ENCODE measurements around the gene CAPN3. TPM values are rescaled to one million over a fixed set of nuclear protein-coding genes. Genes with fewer than 3 reads are reported as not detected.

Gene CAPN3
- total and polyA plus RNA-seq, 2 experiments from 2014 or later, result 0.84 to 1.1 TPM

GRCh38 chr15:42384597-42384996 lies 25.3 kb downstream of the CAPN3 start:
- Histone ChIP-seq H3K4me1 (ENCODE audit: insufficient read depth) (peaks cover 15% of the 10 kb centered on the region), H3K27ac (ENCODE audit: low read depth) (no peak overlapping the region), H3K4me3 (no peak overlapping the region), H4K20me1 (replicated peaks; ENCODE audit: insufficient read depth) (no peaks in the 10 kb centered on the region), H3F3A (replicated peaks; ENCODE audit: low read depth) (no peaks in the 10 kb centered on the region), H3K4me2 (peak overlapping the region; percentile 50), H3K36me3 (ENCODE audit: insufficient read depth) (no peaks in the 10 kb centered on the region), H3K79me2 (replicated peaks; ENCODE audit: insufficient read depth) (no peaks in the 10 kb centered on the region), H3K9me2 (ENCODE audit: insufficient read depth) (peaks cover 7% of the 10 kb centered on the region; the same call in 1 of the 2 replicates), H2AFZ (0 out of 2 replicates have a peak overlapping the region, but pooled peaks have one; percentile 44), H3K27me3 (ENCODE audit: insufficient read depth) (no peaks in the 10 kb centered on the region)
- H3K27ac Mint-ChIP-seq, result no peak overlapping the region
- H3K4me3 Mint-ChIP-seq, result no peak overlapping the region; the same call in 2 of the 3 replicates
- peaks cover 22% of the 10 kb centered on the region for H3K4me1 Mint-ChIP-seq
- H3K27me3 Mint-ChIP-seq (ENCODE audit: insufficient read depth, low read depth, poor library complexity), result peaks cover 8% of the 10 kb centered on the region
- TF ChIP-seq ZNF331 (CRISPR knock-in tag; IDR thresholded peaks at IDR 0.05; ENCODE audit: low read depth) (no peak), NANOG (IDR thresholded peaks at IDR 0.05; ENCODE audit: borderline replicate concordance) (no peak), JUNB (IDR thresholded peaks at IDR 0.05; ENCODE audit: unreplicated experiment) (no peak), ZNF462 (CRISPR knock-in tag; IDR thresholded peaks at IDR 0.05) (no peak), REST (IDR thresholded peaks at IDR 0.05; ENCODE audit: unreplicated experiment) (no peak), CTCF (conservative IDR thresholded peaks at IDR 0.05; ENCODE audit: low read depth in 2 of 2) (no peak), POLR2AphosphoS5 (IDR thresholded peaks at IDR 0.05; ENCODE audit: low read depth) (no peak), EZH2 (IDR thresholded peaks at IDR 0.05; ENCODE audit: low read depth, unreplicated experiment) (no peak), STAT1 (IDR thresholded peaks at IDR 0.05; ENCODE audit: unreplicated experiment) (no peak), CREB1 (CRISPR knock-in tag; IDR thresholded peaks at IDR 0.05; ENCODE audit: low read depth) (no peak), EZH2phosphoT487 (IDR thresholded peaks at IDR 0.05; ENCODE audit: unreplicated experiment) (no peak), ZNF114 (CRISPR knock-in tag; IDR thresholded peaks at IDR 0.05) (no peak), ETS1 (IDR thresholded peaks at IDR 0.05) (no peak)
- H3K9me3 Mint-ChIP-seq, result peaks cover under 1% of the 10 kb centered on the region; the same call in 2 of the 3 replicates
- ATAC-seq, result peak; percentile 78
- no peaks in the 10 kb centered on the region for H3K36me3 Mint-ChIP-seq (ENCODE audit: low read depth)
- DNase-seq (ENCODE audit: low spot score), result peak; percentile 72

Data from GM23338 (cell line).